Endothelial cell of umbilical vein (primary cell): ENCODE measurements around the gene CEP70. TPM values are rescaled to one million over a fixed set of nuclear protein-coding genes. Genes with fewer than 3 reads are reported as not detected.
"Not testable (repeated sequence)": the region's sequence is repeated elsewhere in the genome, so short reads cannot be mapped to it uniquely, and the experiment has no call there.

ENCODE experiments used
- BruUV-seq: library from RNA; stranded (reverse); fragments of 400-500 nt; replicated peaks from 2 replicates; lab custom pipeline; 2021; lab: Mats Ljungman, UMichigan
- CTCF ChIA-PET: fragments of 300-600, 350-600 bp; sonication (Branson Sonifier 250); formaldehyde crosslinking; loops from one replicate; lab custom pipeline; 2021; ENCODE audit warnings: antibody characterized with exemption, inconsistent platforms; lab: Charles Lee
- POLR2A ChIA-PET: fragments of 300-600, 350-600 bp; sonication (Branson Sonifier 250); formaldehyde crosslinking; loops from one replicate; lab custom pipeline; 2021; ENCODE audit warnings: antibody characterized with exemption, inconsistent platforms; lab: Charles Lee
- DNase-seq: peaks from one replicate; pipeline ENCODE4 v3.0.0-alpha.2; 2011; ENCODE audit warnings: low read depth, low spot score
- FAIRE-seq: peaks from 2 replicates; lab custom pipeline; 2011; peaks lifted over from hg19 to GRCh38; lab: Jason Lieb, UNC
- H2AFZ ChIP-seq: 2 replicates; pipeline ENCODE4 v1.6.0; 2012; ENCODE audit warnings: low read depth, low read length, control low read depth, inconsistent platforms
- H3K27ac ChIP-seq: 2 replicates; pipeline ENCODE4 v1.5.1; 2011; ENCODE audit warnings: low read depth, mild to moderate bottlenecking, control low read depth, low read length, moderate library complexity; ENCODE audit not compliant: insufficient read depth
- H3K27me3 ChIP-seq, 2 experiments: 2 replicates each; pipeline versions ENCODE4 v1.6.0 to v1.6.1; 2011; ENCODE audit warnings: low read length in 2 of 2, mixed read lengths in 1 of 2; ENCODE audit not compliant: control insufficient read depth in 2 of 2, insufficient read depth in 2 of 2
- H3K36me3 ChIP-seq, 2 experiments: 2 replicates in 1 of 2; 3 replicates in 1 of 2; pipeline ENCODE4 v1.5.1; 2011; ENCODE audit warnings: low read length in 2 of 2, mild to moderate bottlenecking in 1 of 2, moderate library complexity in 1 of 2; ENCODE audit not compliant: control insufficient read depth in 2 of 2, insufficient read depth in 2 of 2; ENCODE audit errors: extremely low read depth in 1 of 2
- H3K4me1 ChIP-seq: 3 replicates; pipeline ENCODE4 v1.5.1; 2011; ENCODE audit warnings: mild to moderate bottlenecking, low read length; ENCODE audit not compliant: control insufficient read depth, insufficient read depth; ENCODE audit errors: extremely low read depth
- H3K4me2 ChIP-seq: 2 replicates; pipeline ENCODE4 v1.6.1; 2011; ENCODE audit warnings: low read length, control low read depth, mixed read lengths; ENCODE audit not compliant: insufficient read depth
- H3K4me3 ChIP-seq, 3 experiments: fragments of 200-600 bp in 1 of 3; sonication (generic), shearing (Covaris generic) in 1 of 3; replicated peaks in 1 of 3; 2 replicates each; pipeline ENCODE4 v1.5.1; 2011 to 2016; ENCODE audit warnings: control low read depth in 3 of 3, low read length in 3 of 3, mild to moderate bottlenecking in 2 of 3, inconsistent platforms in 1 of 3, low read depth in 1 of 3, moderate library complexity in 1 of 3; ENCODE audit not compliant: insufficient read depth in 1 of 3
- H3K79me2 ChIP-seq: 2 replicates; pipeline ENCODE4 v1.6.0; 2012; ENCODE audit warnings: low read length, inconsistent platforms; ENCODE audit not compliant: control insufficient read depth, insufficient read depth
- H3K9ac ChIP-seq: replicated peaks from 2 replicates; pipeline ENCODE3; 2011; ENCODE audit warnings: low read length, control low read depth; ENCODE audit not compliant: insufficient read depth; ENCODE audit errors: extremely low read depth
- H3K9me1 ChIP-seq: replicated peaks from 3 replicates; pipeline ENCODE4 v1.6.0; 2011; ENCODE audit warnings: mild to moderate bottlenecking, low read length; ENCODE audit not compliant: control insufficient read depth, insufficient read depth; ENCODE audit errors: extremely low read depth
- H3K9me3 ChIP-seq: replicated peaks from 2 replicates; pipeline ENCODE4 v1.5.1; 2012; ENCODE audit warnings: low read length, inconsistent platforms; ENCODE audit not compliant: control insufficient read depth, insufficient read depth
- H4K20me1 ChIP-seq: replicated peaks from 2 replicates; pipeline ENCODE3; 2011; ENCODE audit warnings: mild to moderate bottlenecking, low read length; ENCODE audit not compliant: control insufficient read depth, insufficient read depth; ENCODE audit errors: extremely low read depth
- EZH2 ChIP-seq: IDR thresholded peaks from 2 replicates; pipeline ENCODE4 v1.6.1; 2012; ENCODE audit warnings: borderline replicate concordance, low read depth, mild to moderate bottlenecking, moderate library complexity, low read length, inconsistent platforms; ENCODE audit not compliant: severe bottlenecking
- FOS ChIP-seq: IDR thresholded peaks from 2 replicates; pipeline ENCODE4 v1.6.1; 2011; ENCODE audit warnings: mild to moderate bottlenecking, low read length, moderate library complexity, borderline replicate concordance; ENCODE audit not compliant: insufficient read depth
- JUN ChIP-seq: IDR thresholded peaks from 2 replicates; pipeline ENCODE4 v1.6.1; 2011; ENCODE audit warnings: borderline replicate concordance, low read depth; ENCODE audit not compliant: insufficient read length, insufficient read depth
- MAX ChIP-seq: IDR thresholded peaks from 2 replicates; pipeline ENCODE4 v1.6.1; 2011; ENCODE audit not compliant: insufficient read depth, insufficient read length
- MYC ChIP-seq: IDR thresholded peaks from one replicate; pipeline ENCODE4 v1.6.1; 2011; ENCODE audit warnings: mild to moderate bottlenecking, low read depth, low read length
- POLR2A ChIP-seq: IDR thresholded peaks from 2 replicates; pipeline ENCODE4 v1.6.1; 2012; ENCODE audit warnings: low read depth, mild to moderate bottlenecking, control low read depth, low read length
- POLR2AphosphoS5 ChIP-seq: IDR thresholded peaks from 2 replicates; pipeline ENCODE4 v1.6.1; 2012; ENCODE audit warnings: low read depth, mild to moderate bottlenecking, control low read depth, low read length, moderate library complexity; ENCODE audit not compliant: insufficient read depth
- dilution Hi-C: fragments of 300-500 bp; cut with MboI; formaldehyde crosslinking; loops from one replicate; pipeline ENCODE4 v1.15.0; 2019; ENCODE audit warnings: low sequenced_read_pairs; ENCODE audit not compliant: extremely low pct_ligation_motif_present
- intact Hi-C: fragments of 100-400 bp; cut with micrococcal nuclease; formaldehyde crosslinking; loops from one replicate; pipeline ENCODE4 v1.10.0; 2022
- polyA plus RNA-seq, 4 experiments: library from polyadenylated mRNA; depleted of rRNA in 3 of 4; stranded (reverse) in 3 of 4; unstranded in 1 of 4; fragments of >200 nt; gene quantifications; 2 replicates each; pipeline versions ENCODE4 v1.2.1 to v1.2.3, GENCODE V29; 2011 to 2012; ENCODE audit warnings: missing spikeins in 1 of 4
- total RNA-seq: library from RNA; stranded (reverse); gene quantifications from 2 replicates; pipeline ENCODE4 v1.2.3, GENCODE V29; 2021

The CEP70 gene
- total and polyA plus RNA-seq, 2 donors (not counting 3 experiments of a cell fraction or from before 2014, with no cell fraction given), result 2.1 to 16.9 TPM

- ChIA-PET CTCF (interaction anchor here (1.4 kb wide), 1 partner anchor 17 kb away, joined by 5 read pairs; no protein-coding TSS in a partner anchor), POLR2A (no interaction called here)
- Histone ChIP-seq H3K4me1 (peaks cover 3% of the 10 kb centered on the region), H4K20me1 (no peaks in the 10 kb centered on the region), H3K4me2 (no peak overlapping the region), H3K36me3 (no peaks in the 10 kb centered on the region), H2AFZ (no peak overlapping the region), H3K79me2 (no peaks in the 10 kb centered on the region), H3K9ac (no peak overlapping the region), H3K4me3 (no peak overlapping the region), H3K9me1 (no peaks in the 10 kb centered on the region), H3K27ac (no peak overlapping the region), H3K9me3 (no peaks in the 10 kb centered on the region), H3K27me3 (no peaks in the 10 kb centered on the region)
- intact Hi-C loops (no loop called here), dilution Hi-C loops (no loop called here)
- DNase-seq (no peak), FAIRE-seq (no peak)
- BruUV-seq, result no TSS peak
- no peak for TF ChIP-seq FOS
- TF ChIP-seq MYC, result no peak
- no peak for TF ChIP-seq JUN
- no peak for TF ChIP-seq MAX
- no peak for TF ChIP-seq EZH2
- TF ChIP-seq POLR2A, result no peak
- no peak for TF ChIP-seq POLR2AphosphoS5
These were observed 97.6 kb downstream of the CEP70 start for GRCh38 chr3:138496436-138496835.

DNA sequence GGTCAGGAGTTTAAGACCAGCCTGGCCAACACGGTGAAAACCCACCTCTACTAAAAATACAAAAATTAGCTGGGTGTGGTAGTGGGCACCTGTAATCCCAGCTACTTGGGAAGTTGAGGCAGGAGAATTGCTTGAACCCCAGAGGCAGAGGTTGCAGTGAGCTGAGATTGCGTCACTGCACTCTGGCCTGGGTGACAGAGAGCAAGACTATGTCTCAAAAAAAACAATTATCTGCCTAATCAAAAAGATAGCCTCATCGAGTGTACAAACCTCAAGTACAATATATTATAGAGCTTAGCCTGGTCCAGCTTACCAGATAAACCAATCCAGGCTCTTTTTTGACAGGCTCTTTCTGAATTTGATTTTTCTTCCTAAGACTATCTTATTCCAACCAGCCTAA is 98.4 kb downstream of the CEP70 start:
- H2AFZ ChIP-seq, H3K36me3 ChIP-seq, intact Hi-C loops, POLR2A ChIA-PET, H4K20me1 ChIP-seq, H3K4me1 ChIP-seq, H3K79me2 ChIP-seq, H3K9ac ChIP-seq, H3K27me3 ChIP-seq, H3K4me2 ChIP-seq, H3K9me1 ChIP-seq, H3K4me3 ChIP-seq, H3K9me3 ChIP-seq, DNase-seq, FAIRE-seq, BruUV-seq, dilution Hi-C loops, H3K27ac ChIP-seq: not testable (repeated sequence)
- CTCF ChIA-PET, result interaction anchor here (1.4 kb wide), 1 partner anchor 17 kb away, joined by 5 read pairs; no protein-coding TSS in a partner anchor
